GM12874 (cell line): ENCODE results near the gene THTPA.
A peak's percentile ranks its signal among the peaks of the same experiment; 100 is the strongest.

Source experiments
- TF ChIP-seq, protein P1 (sequence below): IDR thresholded peaks from 2 replicates; pipeline ENCODE4 v1.5.1; 2011; ENCODE audit warnings: low read depth, mild to moderate bottlenecking, control low read depth, low read length, moderate library complexity; ENCODE audit not compliant: insufficient read depth

Gene THTPA

DNA sequence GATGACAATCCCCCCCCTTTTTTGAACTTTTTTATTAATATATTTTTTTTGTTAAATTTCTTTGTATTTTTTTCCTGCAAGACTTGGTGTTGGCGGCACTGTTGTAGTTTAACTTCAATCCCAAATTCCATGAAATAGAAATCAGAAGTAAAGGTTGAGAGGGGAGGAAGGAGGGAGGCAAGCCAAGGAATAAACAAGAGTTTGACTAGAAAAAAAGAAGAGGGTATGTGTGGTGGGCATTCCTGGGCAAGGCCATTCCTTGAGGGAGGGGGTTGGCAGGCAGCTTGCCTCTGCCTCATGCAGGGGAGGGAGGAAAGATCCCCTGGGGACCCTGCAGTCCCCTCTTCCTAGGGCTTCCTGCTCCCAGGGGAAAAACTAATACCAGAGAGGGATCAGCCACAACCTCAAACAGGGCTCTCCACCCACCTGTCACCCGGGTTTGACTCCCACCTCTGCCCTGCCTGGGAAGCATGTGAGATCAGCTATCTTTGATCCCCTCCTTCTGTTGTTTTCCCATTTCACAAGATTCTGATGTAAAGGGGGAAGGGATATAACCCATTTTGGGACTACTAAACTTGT, 12.0 kb downstream of the THTPA start:
- TF ChIP-seq, protein P1, sequence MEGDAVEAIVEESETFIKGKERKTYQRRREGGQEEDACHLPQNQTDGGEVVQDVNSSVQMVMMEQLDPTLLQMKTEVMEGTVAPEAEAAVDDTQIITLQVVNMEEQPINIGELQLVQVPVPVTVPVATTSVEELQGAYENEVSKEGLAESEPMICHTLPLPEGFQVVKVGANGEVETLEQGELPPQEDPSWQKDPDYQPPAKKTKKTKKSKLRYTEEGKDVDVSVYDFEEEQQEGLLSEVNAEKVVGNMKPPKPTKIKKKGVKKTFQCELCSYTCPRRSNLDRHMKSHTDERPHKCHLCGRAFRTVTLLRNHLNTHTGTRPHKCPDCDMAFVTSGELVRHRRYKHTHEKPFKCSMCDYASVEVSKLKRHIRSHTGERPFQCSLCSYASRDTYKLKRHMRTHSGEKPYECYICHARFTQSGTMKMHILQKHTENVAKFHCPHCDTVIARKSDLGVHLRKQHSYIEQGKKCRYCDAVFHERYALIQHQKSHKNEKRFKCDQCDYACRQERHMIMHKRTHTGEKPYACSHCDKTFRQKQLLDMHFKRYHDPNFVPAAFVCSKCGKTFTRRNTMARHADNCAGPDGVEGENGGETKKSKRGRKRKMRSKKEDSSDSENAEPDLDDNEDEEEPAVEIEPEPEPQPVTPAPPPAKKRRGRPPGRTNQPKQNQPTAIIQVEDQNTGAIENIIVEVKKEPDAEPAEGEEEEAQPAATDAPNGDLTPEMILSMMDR: no peak

DNA sequence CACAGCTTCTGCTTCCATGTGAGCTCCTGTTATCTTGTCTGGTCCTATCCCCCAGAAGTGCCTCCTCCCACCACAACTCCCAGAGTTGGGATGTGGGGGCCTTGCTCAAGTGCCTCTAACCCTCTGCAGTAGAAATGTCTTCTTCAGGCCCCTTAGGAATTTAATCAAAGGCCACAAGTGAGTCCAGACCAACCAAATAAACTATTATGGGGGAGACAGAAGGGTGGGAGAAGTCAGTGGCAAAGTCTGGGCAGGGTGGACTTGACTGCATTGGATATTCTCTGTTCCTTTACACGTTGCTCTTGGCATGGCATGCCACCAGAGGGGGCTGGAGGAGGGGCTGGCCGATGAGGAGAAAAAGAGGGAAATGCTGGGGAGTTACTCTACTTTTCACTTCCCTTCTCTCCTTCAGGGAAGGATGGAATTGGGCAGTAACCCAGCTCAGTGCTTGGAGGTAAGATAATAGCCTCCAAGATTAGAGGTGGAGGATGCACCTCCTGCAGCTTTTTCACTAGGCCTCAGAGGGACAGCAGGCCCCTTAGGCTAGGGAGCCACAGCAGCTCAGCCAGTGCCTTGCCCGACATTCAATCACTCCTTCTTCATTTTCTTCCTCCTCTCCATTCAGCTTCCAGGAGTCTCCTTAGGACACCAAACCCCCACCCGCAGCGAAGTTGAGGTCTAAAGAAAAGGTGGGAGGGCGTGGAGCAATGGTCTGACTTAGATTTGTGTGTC, 12.7 kb downstream of the THTPA start:
- TF ChIP-seq, protein P1: peak; percentile 55

DNA sequence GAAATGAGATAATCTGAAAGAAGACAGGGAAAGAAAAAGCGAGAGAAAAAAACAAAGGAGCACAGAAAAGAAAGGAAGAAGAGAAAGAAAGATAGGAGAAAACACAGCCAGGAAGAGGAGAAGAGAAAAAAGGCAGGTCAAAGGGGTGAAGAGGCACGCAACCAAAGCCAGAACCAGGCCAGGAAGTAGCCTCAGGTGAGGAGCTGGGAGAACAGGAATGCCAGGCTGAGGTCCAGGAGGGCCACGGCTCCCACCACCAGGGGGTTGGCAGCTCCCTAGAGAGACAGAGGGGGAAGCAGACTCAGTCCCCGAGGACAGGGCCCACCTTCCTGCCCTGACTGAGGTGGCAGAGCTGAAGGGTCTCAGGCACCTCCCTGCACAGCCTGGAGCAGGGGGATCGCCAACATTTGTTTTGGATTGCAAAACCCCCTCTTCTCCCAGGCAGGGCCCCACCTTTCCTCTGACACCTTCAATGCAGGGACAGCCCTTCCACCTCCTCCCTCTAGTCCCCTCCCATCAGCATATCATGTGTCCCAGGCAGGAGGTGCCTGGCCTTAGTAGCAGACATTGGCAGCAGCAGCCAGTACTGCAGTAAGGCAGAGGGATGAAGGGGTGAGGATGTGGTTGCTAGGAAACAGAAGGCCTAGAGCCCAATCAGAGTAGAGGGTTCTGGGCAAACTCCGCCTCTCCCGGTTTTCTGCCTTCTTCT, 13.5 kb downstream of the THTPA start:
- TF ChIP-seq, protein P1: no peak

DNA sequence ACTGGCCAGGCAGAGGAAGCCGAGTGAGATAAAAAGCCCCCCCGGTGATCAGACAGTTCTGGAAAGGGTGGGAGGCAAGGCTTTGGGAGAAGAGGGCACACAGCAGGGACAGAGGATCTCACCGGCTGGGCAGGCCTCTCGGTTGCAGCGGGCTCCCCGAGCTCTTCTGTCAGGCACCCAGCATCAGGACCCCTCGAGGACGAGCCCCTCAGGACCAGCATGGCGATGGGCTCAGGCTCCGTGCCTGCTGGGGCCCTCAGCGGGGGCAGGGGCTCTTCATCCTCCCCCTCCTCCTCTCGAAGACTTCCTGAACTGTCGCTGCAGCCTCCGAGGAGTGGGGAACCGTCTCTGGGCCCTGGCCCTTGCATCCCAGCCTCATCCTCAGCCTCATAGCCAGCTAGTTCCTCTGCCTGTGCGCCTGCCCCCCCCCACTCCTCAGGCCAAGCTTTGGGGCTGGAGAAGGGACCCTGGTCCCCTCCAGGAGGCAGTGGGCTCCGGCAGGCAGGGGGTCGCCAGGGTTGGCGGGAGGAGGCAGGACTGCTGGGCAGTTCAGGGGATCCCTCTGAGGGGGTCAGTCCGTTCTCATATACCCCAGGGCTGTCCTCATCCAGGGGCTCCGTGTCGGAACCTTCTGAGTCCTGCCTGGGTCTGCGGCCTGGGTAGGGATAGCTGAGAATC, 14.9 kb downstream of the THTPA start:
- TF ChIP-seq, protein P1: no peak

DNA sequence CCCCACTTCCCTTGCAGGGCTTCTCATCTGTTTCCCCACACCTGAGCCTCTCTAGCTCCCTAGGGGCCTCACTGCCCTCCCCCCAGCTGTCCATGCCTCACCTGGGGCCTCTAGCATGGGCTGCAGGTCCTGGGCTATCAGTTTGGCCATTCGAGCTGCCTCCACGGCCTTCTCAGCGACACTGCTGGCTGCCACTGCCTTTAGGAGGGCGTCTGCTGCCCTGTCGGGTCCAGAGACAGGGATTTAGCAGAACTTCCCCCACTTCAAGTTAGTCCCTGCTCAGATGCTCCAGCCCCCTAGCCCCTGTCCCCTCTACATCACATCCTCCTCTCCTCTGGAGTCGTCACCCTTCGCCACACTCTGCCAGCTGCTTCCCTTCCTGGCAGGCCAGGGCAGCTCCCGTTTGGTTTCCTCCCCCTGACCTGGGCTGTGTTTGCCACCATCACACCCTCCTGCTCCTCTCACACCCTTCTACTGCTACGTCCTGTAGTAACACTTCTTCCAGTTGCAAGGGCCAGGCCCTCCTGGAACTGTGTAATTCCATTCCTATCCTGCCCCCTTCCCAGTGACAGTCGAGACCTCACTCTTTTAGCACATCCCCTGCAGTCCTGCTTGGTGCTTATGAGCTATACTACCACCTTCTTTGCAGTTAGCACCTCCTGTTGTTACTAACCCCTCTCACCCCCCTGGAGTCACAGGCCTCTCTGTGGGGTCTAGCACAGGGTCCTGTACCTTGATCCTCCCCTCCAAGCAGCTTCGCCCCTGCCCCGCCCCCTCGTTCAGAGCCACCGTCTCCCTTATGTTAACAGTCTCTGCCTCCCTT, 15.8 kb downstream of the THTPA start:
- TF ChIP-seq, protein P1: no peak

DNA sequence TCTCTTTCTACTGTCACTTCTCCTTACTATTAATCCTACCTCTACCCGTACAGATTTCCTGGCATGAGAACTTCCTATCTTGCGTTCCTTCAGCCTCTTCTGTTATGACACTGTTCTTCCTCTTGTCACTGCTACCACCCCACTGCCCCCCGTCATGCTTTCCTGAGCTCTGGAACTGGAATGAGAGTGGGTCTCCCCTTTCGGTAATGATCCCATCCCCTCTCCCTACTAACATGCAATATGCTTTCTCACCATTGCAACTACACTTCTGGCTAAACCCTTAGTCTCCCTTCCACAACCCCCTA, 16.4 kb downstream of the THTPA start:
- TF ChIP-seq, protein P1: no peak

DNA sequence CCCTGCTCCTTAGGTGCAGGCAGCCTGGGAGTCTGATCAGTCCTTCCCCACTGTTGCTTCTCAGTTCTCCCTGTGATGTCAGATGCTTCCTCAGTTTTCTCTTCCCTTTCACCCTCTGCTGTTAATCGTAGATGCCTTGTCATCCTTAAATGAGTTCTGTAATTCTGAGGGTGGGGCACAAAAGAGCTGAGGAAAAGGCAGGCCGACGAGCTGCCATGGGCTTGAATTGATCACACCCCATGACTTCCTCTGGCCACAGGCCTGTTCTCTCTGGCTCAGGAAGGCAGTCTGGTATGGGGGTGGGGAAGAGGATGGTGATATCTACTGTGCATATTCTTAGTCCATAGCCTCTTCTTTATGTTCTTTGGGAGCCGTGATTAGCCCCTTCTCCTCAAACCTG, 16.8 kb downstream of the THTPA start:
- TF ChIP-seq, protein P1: no peak
